OCI-LY3 (cell line): Measurements from ENCODE around the gene FITM1.

Experiments
- H2AFZ ChIP-seq: fragments of 200-600, 300-600 bp; shearing (Covaris generic); 2 replicates; pipeline ENCODE4 v1.6.0; 2014; ENCODE audit warnings: antibody characterized with exemption, low read depth, low read length
- H3K27ac ChIP-seq: fragments of 200-600, 300-600 bp; sonication (generic); 2 replicates; pipeline ENCODE4 v1.5.1; 2014; ENCODE audit warnings: mild to moderate bottlenecking, low read length, moderate library complexity, mixed read lengths
- H3K27me3 ChIP-seq: fragments of 200-600, 300-600 bp; sonication (generic); 2 replicates; pipeline ENCODE4 v1.6.1; 2014; ENCODE audit warnings: low read depth, low read length, mixed read lengths
- H3K36me3 ChIP-seq: fragments of 200-600, 300-600 bp; sonication (generic); replicated peaks from 2 replicates; pipeline ENCODE3; 2014; ENCODE audit warnings: low read depth, low read length, mixed read lengths
- H3K4me1 ChIP-seq: fragments of 300-600, 200-600 bp; sonication (generic); 2 replicates; pipeline ENCODE4 v1.6.1; 2014; ENCODE audit warnings: low read length, mixed read lengths
- H3K4me2 ChIP-seq: fragments of 200-600, 300-600 bp; sonication (generic); 2 replicates; pipeline ENCODE4 v1.6.1; 2014; ENCODE audit warnings: low read length, mixed read lengths
- H3K4me3 ChIP-seq: fragments of 300-600, 200-600 bp; sonication (generic); 2 replicates; pipeline ENCODE4 v1.5.1; 2014; ENCODE audit warnings: antibody characterized with exemption, mild to moderate bottlenecking, low read length, moderate library complexity
- H3K79me2 ChIP-seq: fragments of 300-600, 200-600 bp; shearing (Covaris generic); 2 replicates; pipeline ENCODE4 v1.6.1; 2014; ENCODE audit warnings: mild to moderate bottlenecking, low read length, mixed read lengths
- H3K9ac ChIP-seq: fragments of 300-600, 200-600 bp; shearing (Covaris generic); 2 replicates; pipeline ENCODE4 v1.6.0; 2014; ENCODE audit warnings: mild to moderate bottlenecking, low read length, moderate library complexity
- H3K9me3 ChIP-seq: fragments of 200-600, 300-600 bp; shearing (Covaris generic); 2 replicates; pipeline ENCODE4 v1.6.1; 2014; ENCODE audit warnings: low read length, mixed read lengths; ENCODE audit not compliant: insufficient read depth
- H4K20me1 ChIP-seq: fragments of 200-600, 300-600 bp; sonication (generic); 2 replicates; pipeline ENCODE4 v1.6.1; 2016; ENCODE audit warnings: low read length, mixed read lengths; ENCODE audit not compliant: insufficient read depth
- CTCF ChIP-seq: fragments of 200-600, 300-600 bp; sonication (generic); IDR thresholded peaks from 2 replicates; pipeline ENCODE4 v1.5.1; 2014; ENCODE audit warnings: antibody characterized with exemption, low read length, low read depth
- EZH2phosphoT487 ChIP-seq: fragments of 200-600 bp; shearing (Covaris generic); IDR thresholded peaks from 2 replicates; pipeline ENCODE4 v1.6.1; 2018; ENCODE audit warnings: antibody characterized with exemption, mixed run types, low read depth

The FITM1 gene

GRCh38 chr14:24141097-24141880 lies 10.8 kb downstream of the FITM1 start, which contains the start of gene EMC9:
Gene EMC9, minus strand, starts transcription at chr14:24141591. Its CDS starts 287 bp downstream, at chr14:24141304.
- peaks cover 38% of the 10 kb centered on the region for H3K4me1 ChIP-seq

GRCh38 chr14:24143511-24143910 lies 13.1 kb downstream of the FITM1 start:
- H3K36me3 ChIP-seq, result peaks cover 26% of the 10 kb centered on the region

More at GRCh38 chr14:24141097-24141880, 10.8 kb downstream of the FITM1 start, which contains the start of gene EMC9:
- TF ChIP-seq EZH2phosphoT487, result no peak
- TF ChIP-seq CTCF, result peak; percentile 11; the same call in 1 of the 2 replicates
- Histone ChIP-seq H4K20me1 (no peaks in the 10 kb centered on the region; the same call in 1 of the 2 replicates), H3K36me3 (peaks cover 41% of the 10 kb centered on the region), H2AFZ (peak within 1 kb of the TSS; percentile 7; the same call in 1 of the 2 replicates), H3K4me2 (peak within 1 kb of the TSS; percentile 82), H3K9me3 (no peaks in the 10 kb centered on the region), H3K4me3 (peak within 1 kb of the TSS; percentile 97), H3K27me3 (no peaks in the 10 kb centered on the region), H3K27ac (peak within 1 kb of the TSS; percentile 80), H3K79me2 (peaks cover 68% of the 10 kb centered on the region), H3K9ac (peak within 1 kb of the TSS; percentile 91)

GRCh38 chr14:24144451-24144850 lies 14.0 kb downstream of the FITM1 start:
- H2AFZ ChIP-seq, result no peak overlapping the region
- no peak overlapping the region for H3K27ac ChIP-seq
- peaks cover 55% of the 10 kb centered on the region for H3K79me2 ChIP-seq
- no peaks in the 10 kb centered on the region for H3K9me3 ChIP-seq
- no peak overlapping the region for H3K4me3 ChIP-seq
- no peak overlapping the region for H3K4me2 ChIP-seq
- H4K20me1 ChIP-seq, result peaks cover 2% of the 10 kb centered on the region; the same call in 1 of the 2 replicates
- no peaks in the 10 kb centered on the region for H3K27me3 ChIP-seq
- H3K36me3 ChIP-seq, result peaks cover 19% of the 10 kb centered on the region
- no peak for TF ChIP-seq CTCF
- peaks cover 29% of the 10 kb centered on the region for H3K4me1 ChIP-seq
- no peak overlapping the region for H3K9ac ChIP-seq

More at GRCh38 chr14:24143511-24143910, 13.1 kb downstream of the FITM1 start:
- Histone ChIP-seq H3K9me3 (no peaks in the 10 kb centered on the region), H3K27me3 (no peaks in the 10 kb centered on the region), H3K9ac (no peak overlapping the region), H2AFZ (no peak overlapping the region), H3K27ac (no peak overlapping the region), H3K79me2 (peaks cover 58% of the 10 kb centered on the region), H3K4me2 (no peak overlapping the region), H4K20me1 (peaks cover 2% of the 10 kb centered on the region; the same call in 1 of the 2 replicates), H3K4me1 (peaks cover 34% of the 10 kb centered on the region), H3K4me3 (no peak overlapping the region)
- no peak for TF ChIP-seq EZH2phosphoT487
- TF ChIP-seq CTCF, result no peak

- Histone ChIP-seq H3K27me3 (no peaks in the 10 kb centered on the region), H3K4me2 (peak overlapping the region; percentile 93), H3K27ac (peak overlapping the region; percentile 89), H2AFZ (no peak overlapping the region), H3K79me2 (peaks cover 51% of the 10 kb centered on the region), H3K4me3 (peak overlapping the region; percentile 78), H3K36me3 (peaks cover 23% of the 10 kb centered on the region), H3K9me3 (no peaks in the 10 kb centered on the region), H4K20me1 (0 out of 2 replicates have a peak, but pooled peaks cover 2% of the 10 kb centered on the region), H3K4me1 (peaks cover 24% of the 10 kb centered on the region), H3K9ac (peak overlapping the region; percentile 87)
- TF ChIP-seq CTCF (no peak), EZH2phosphoT487 (no peak)
Observed at GRCh38 chr14:24145219-24145618, 14.8 kb downstream of the FITM1 start.
